T-cell (primary cell): ENCODE data around the gene SFSWAP. TPM values are rescaled to one million over a fixed set of nuclear protein-coding genes. Genes with fewer than 3 reads are reported as not detected.

Experiments used
- ATAC-seq, 4 experiments: fragments of 200-7000 bp in 3 of 4; fragments of 150-1000 bp in 1 of 4; cut with Tn5 transposase; replicated peaks in 1 of 4; 1 replicate in 3 of 4; 2 replicates in 1 of 4; pipeline ENCODE4 v1.10.0; 2021; ENCODE audit warnings: moderate library complexity in 3 of 4, mild to moderate bottlenecking in 2 of 4, moderate number of reproducible peaks in 1 of 4
- CTCF ChIA-PET, 2 donors: fragments of 300-600 bp; sonication (Branson Sonifier 250); formaldehyde crosslinking; loops; one replicate each; lab custom pipeline; 2022; ENCODE audit warnings: antibody characterized with exemption in 2 of 2; lab: Charles Lee
- POLR2A ChIA-PET, 2 donors: fragments of 300-600 bp; sonication (Branson Sonifier 250); formaldehyde crosslinking; loops; one replicate each; lab custom pipeline; 2022; ENCODE audit warnings: antibody characterized with exemption in 2 of 2; lab: Charles Lee
- DNase-seq, 35 experiments: peaks; one replicate each; pipeline versions ENCODE4 v3.0.0 to v3.0.0-alpha.2; 2013 to 2023
- H3K27ac ChIP-seq: one replicate; pipeline ENCODE4 v1.5.1; 2013; ENCODE audit warnings: low read length
- H3K27me3 ChIP-seq, 2 experiments: replicated peaks in 1 of 2; 1 replicate in 1 of 2; 2 replicates in 1 of 2; pipeline versions ENCODE4 v1.6.1 to v1.7.0; 2013; ENCODE audit warnings: low read length in 1 of 2, mixed read lengths in 1 of 2; ENCODE audit not compliant: control insufficient read depth in 2 of 2, insufficient read depth in 2 of 2; ENCODE audit errors: extremely low read depth in 1 of 2
- H3K36me3 ChIP-seq, 2 donors: 1 replicate in 1 of 2; 2 replicates in 1 of 2; pipeline versions ENCODE4 v1.6.1 to v1.7.0; 2013; ENCODE audit warnings: low read length in 1 of 2; ENCODE audit not compliant: control insufficient read depth in 2 of 2, insufficient read depth in 1 of 2; ENCODE audit errors: extremely low read depth in 1 of 2
- H3K4me1 ChIP-seq, 2 experiments: 1 replicate in 1 of 2; 2 replicates in 1 of 2; pipeline versions ENCODE4 v1.6.1 to v1.7.0; 2013; ENCODE audit warnings: low read length in 2 of 2, mixed read lengths in 1 of 2; ENCODE audit not compliant: insufficient read depth in 2 of 2, control insufficient read depth in 1 of 2; ENCODE audit errors: extremely low read depth in 1 of 2
- H3K4me3 ChIP-seq, 2 donors: 1 replicate in 1 of 2; 2 replicates in 1 of 2; pipeline versions ENCODE4 v1.5.1 to v1.7.0; 2013; ENCODE audit warnings: mild to moderate bottlenecking in 2 of 2, low read length in 1 of 2, moderate library complexity in 1 of 2; ENCODE audit not compliant: control insufficient read depth in 1 of 2; ENCODE audit errors: extremely low read depth in 1 of 2
- H3K9me3 ChIP-seq: 2 replicates; pipeline ENCODE4 v1.7.0; 2013
- H3K27ac Mint-ChIP-seq, 2 donors: one replicate each; pipeline ENCODE4 v1.8.0; 2020 to 2021; ENCODE audit warnings: mild to moderate bottlenecking in 2 of 2, mixed read lengths in 2 of 2
- H3K27me3 Mint-ChIP-seq, 2 donors: one replicate each; pipeline ENCODE4 v1.8.0; 2021 to 2022; ENCODE audit warnings: mixed read lengths in 2 of 2
- H3K36me3 Mint-ChIP-seq: one replicate; pipeline ENCODE4 v1.8.0; 2021; ENCODE audit warnings: mixed read lengths
- H3K4me1 Mint-ChIP-seq, 3 donors: one replicate each; pipeline ENCODE4 v1.8.0; 2020 to 2022; ENCODE audit warnings: mixed read lengths in 3 of 3, mild to moderate bottlenecking in 1 of 3
- H3K4me3 Mint-ChIP-seq, 3 donors: one replicate each; pipeline ENCODE4 v1.8.0; 2020 to 2022; ENCODE audit warnings: mild to moderate bottlenecking in 3 of 3, mixed read lengths in 3 of 3, moderate library complexity in 3 of 3
- H3K9me3 Mint-ChIP-seq, 3 donors: one replicate each; pipeline ENCODE4 v1.8.0; 2020 to 2022; ENCODE audit warnings: mixed read lengths in 3 of 3
- WGBS: methylation state at CpG from one replicate; pipeline ENCODE4 v1.1.5; 2013; ENCODE audit warnings: missing lambda C conversion rate; ENCODE audit not compliant: insufficient coverage; 5-methylcytosine and 5-hydroxymethylcytosine counted together
- total RNA-seq, 35 experiments: library from RNA in 6 of 35; stranded (reverse) in 6 of 35; fragments of 120-200 nt in 1 of 35; gene quantifications; one replicate each; pipeline versions ENCODE4 v1.2.1 to v1.2.4 and lab custom pipeline; 2013 to 2026

SFSWAP gene
- total RNA-seq, 5 donors from 2014 or later (not counting 1 experiment from before 2014, with no cell fraction given) = 95.7 to 110 (median 106) TPM

DNA sequence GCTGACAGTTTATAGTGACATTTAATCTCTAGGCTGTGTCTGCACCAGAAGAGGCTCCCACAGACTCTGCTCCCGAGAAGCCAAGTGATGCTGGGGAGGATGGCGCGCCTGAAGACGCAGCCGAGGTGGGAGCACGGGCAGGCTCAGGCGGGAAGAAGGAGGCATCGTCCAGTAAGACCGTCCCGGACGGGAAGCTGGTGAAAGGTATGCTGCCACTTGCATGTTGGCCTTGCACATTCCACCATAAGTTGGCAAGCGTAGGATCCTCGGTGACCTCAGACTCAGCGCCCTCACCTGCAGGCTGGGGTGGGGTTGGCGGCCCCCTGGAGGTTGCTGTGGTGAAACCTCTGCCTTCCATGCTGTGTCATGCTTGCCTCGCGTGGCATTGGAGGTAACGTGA lies 45.6 kb downstream of the SFSWAP start:
- Mint-ChIP-seq H3K27ac (no peak overlapping the region), H3K4me3 (no peak overlapping the region), H3K27me3 (no peaks in the 10 kb centered on the region), H3K9me3 (no peaks in the 10 kb centered on the region), H3K36me3 (peaks cover 65% of the 10 kb centered on the region), H3K4me1 (peaks cover 0 to 4% (median 2%) of the 10 kb centered on the region in 3 donors)
- CTCF ChIA-PET = no interaction called here
- POLR2A ChIA-PET = no interaction called here
- DNase-seq (no peak), ATAC-seq (no peak)
- Histone ChIP-seq H3K4me3 (no peak overlapping the region), H3K27me3 (no peaks in the 10 kb centered on the region), H3K4me1 (no peaks in the 10 kb centered on the region), H3K36me3 (peaks cover 14 to 82% of the 10 kb centered on the region in 2 donors), H3K27ac (no peak overlapping the region), H3K9me3 (no peaks in the 10 kb centered on the region)
- WGBS = 98% methylated on average over 18 of the region's 18 CpGs

DNA sequence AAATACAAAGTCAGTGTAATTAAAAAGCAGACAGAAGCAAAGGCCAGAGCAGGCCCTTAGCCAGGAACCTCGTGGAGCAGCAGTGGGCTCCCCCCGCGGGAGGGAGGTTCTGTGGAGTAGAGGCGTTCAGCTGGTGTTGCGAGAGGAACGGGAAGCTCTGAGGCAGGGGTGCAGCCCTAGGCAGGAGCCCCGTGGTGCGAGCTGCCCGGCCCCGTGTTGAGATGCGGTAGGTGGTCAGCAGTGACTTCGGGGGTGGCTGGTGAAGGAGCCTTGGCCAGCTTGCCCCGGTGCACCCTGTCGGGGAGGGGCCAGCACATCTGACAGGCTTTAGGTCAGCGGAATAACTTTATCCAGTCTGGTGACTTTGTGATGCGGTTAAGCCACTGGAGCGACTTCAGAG lies 46.2 kb downstream of the SFSWAP start:
- CTCF ChIA-PET = no interaction called here
- WGBS = 97% methylated on average over 17 of the region's 17 CpGs

DNA sequence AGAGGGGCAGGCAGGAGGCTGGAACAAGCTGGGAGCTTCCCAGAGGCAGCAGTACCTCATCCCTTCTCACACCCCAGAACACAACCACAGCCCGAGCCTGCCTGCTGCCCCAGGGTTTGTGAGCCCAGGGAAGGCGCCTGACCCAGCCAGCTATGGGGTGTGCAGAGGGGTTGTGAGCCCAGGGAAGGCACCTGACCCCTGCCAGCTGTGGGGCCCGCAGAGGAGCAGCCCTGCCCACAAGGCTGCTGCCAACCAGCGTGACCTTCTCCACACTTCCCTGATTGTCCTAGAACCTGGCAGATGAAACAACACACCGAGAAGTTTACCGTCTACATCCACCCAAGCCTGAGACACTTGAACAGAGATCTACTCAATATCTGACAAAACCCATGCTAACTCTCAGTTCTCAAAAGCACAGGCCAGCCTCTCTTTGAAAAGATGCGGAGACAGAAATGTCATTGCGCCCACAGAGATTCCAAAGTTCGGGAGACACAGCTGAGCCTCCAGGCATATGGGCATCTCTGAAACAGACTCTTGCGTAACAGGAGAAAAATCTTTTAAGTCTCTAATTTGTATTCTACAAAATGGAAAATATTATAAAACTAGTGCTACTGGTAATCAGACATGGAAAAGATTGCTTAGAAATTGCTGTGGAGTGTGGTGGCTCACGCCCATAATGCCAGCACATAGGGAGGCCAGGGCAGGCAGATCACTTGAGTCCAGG lies 47.3 kb downstream of the SFSWAP start:
- ATAC-seq = no peak
- H3K4me1 Mint-ChIP-seq = peaks cover 0 to 4% (median 2%) of the 10 kb centered on the region in 3 donors
- Histone ChIP-seq H3K27me3 (no peaks in the 10 kb centered on the region), H3K4me3 (no peak overlapping the region), H3K9me3 (no peaks in the 10 kb centered on the region), H3K4me1 (no peaks in the 10 kb centered on the region), H3K36me3 (peaks cover 14 to 83% of the 10 kb centered on the region in 2 donors), H3K27ac (no peak overlapping the region)
- peaks cover 56% of the 10 kb centered on the region for H3K36me3 Mint-ChIP-seq
- WGBS = 100% methylated on average over 7 of the region's 11 CpGs
- H3K9me3 Mint-ChIP-seq = no peaks in the 10 kb centered on the region
- POLR2A ChIA-PET = no interaction called here
- CTCF ChIA-PET = no interaction called here
- H3K27me3 Mint-ChIP-seq = no peaks in the 10 kb centered on the region
- no peak for DNase-seq
- H3K27ac Mint-ChIP-seq = no peak overlapping the region
- no peak overlapping the region for H3K4me3 Mint-ChIP-seq

More for the DNA sequence above, 46.2 kb downstream of the SFSWAP start:
- Histone ChIP-seq H3K36me3 (peaks cover 14 to 83% of the 10 kb centered on the region in 2 donors), H3K4me3 (no peak overlapping the region), H3K27ac (no peak overlapping the region), H3K4me1 (no peaks in the 10 kb centered on the region), H3K27me3 (no peaks in the 10 kb centered on the region), H3K9me3 (no peaks in the 10 kb centered on the region)
- DNase-seq (no peak), ATAC-seq (no peak)
- Mint-ChIP-seq H3K4me1 (peaks cover 0 to 4% (median 2%) of the 10 kb centered on the region in 3 donors), H3K9me3 (no peaks in the 10 kb centered on the region), H3K36me3 (peaks cover 61% of the 10 kb centered on the region), H3K27ac (no peak overlapping the region), H3K4me3 (no peak overlapping the region), H3K27me3 (no peaks in the 10 kb centered on the region)
- POLR2A ChIA-PET = no interaction called here

DNA sequence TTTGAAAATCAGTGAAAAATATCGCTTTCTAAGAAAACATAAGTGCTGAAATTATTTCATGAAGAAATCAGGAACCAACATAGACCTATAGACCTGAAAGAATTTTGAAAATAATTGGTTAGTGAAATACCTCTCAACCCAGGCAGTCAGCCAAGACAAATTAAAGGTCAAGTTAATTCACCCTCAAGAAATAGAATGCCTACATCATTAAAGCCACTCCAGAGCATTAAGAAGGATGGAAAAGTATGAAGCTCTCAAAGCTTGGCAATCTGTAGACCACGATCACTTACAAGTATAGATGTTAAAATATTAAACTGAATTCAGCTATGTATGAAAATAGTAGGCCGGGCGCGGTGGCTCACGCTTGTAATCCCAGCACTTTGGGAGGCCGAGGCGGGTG lies 48.3 kb downstream of the SFSWAP start:
- Histone ChIP-seq H3K4me1 (no peaks in the 10 kb centered on the region), H3K36me3 (peaks cover 14 to 77% of the 10 kb centered on the region in 2 donors), H3K4me3 (no peak overlapping the region), H3K9me3 (no peaks in the 10 kb centered on the region), H3K27me3 (no peaks in the 10 kb centered on the region), H3K27ac (no peak overlapping the region)
- CTCF ChIA-PET = no interaction called here
- Mint-ChIP-seq H3K36me3 (peaks cover 52% of the 10 kb centered on the region), H3K27me3 (no peaks in the 10 kb centered on the region), H3K9me3 (no peaks in the 10 kb centered on the region), H3K27ac (no peak overlapping the region), H3K4me3 (no peak overlapping the region), H3K4me1 (peaks cover 0 to 4% (median 2%) of the 10 kb centered on the region in 3 donors)
- POLR2A ChIA-PET = no interaction called here
- WGBS = no CpG with 5 or more reads among the region's 8 CpGs
- no peak for DNase-seq
- ATAC-seq = no peak

DNA sequence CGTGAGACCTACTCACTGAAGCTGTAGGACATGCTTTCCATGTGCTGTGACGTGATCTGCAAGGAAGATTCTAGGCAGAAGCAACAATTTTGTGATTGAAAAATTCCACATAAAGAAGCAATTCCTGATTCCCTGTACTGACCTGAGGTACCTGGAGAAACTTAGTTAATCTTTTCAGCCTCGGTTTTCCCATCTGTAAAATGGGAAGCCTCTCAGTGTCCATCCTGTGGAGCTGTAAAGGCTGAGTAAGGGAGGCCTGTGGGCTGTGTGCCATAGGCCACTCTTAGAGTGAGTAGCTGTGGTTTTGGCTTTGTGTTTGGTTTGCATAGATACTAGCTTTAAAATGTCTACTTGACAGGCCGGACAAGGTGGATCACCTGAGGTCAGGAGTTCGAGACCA lies 50.7 kb downstream of the SFSWAP start:
- Mint-ChIP-seq H3K36me3 (peaks cover 53% of the 10 kb centered on the region), H3K4me3 (no peak overlapping the region), H3K27ac (no peak overlapping the region), H3K27me3 (no peaks in the 10 kb centered on the region), H3K4me1 (peaks cover 0 to 1% (median 0%) of the 10 kb centered on the region in 3 donors), H3K9me3 (no peaks in the 10 kb centered on the region)
- no peak for ATAC-seq
- Histone ChIP-seq H3K9me3 (no peaks in the 10 kb centered on the region), H3K36me3 (peaks cover 14 to 77% of the 10 kb centered on the region in 2 donors), H3K4me3 (no peak overlapping the region), H3K27me3 (no peaks in the 10 kb centered on the region), H3K4me1 (no peaks in the 10 kb centered on the region), H3K27ac (no peak overlapping the region)
- POLR2A ChIA-PET = no interaction called here
- CTCF ChIA-PET = no interaction called here
- no peak for DNase-seq
- 100% methylated on average over 3 of the region's 5 CpGs for WGBS

DNA sequence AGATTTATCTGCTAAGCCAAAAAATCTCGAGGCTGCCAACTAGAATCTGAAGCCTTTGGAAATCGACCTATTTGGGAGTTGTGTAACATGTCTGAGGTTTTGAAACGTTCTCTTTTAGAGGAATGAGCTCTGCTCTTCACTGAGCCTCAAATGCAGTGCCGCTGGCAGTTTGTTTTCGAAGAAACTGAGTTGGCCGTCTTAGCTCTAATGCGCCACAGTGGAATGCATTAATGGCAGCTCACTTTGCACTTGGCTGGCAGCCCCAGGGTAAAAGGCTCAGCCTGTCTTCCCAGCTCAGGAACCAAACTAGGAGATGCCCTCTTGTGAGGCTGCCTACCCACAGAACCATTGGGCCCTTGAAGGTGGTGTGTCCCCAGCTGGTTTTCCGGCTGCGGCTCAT lies 53.8 kb downstream of the SFSWAP start:
- H3K27me3 ChIP-seq = no peaks in the 10 kb centered on the region
- peaks cover 58% of the 10 kb centered on the region for H3K36me3 Mint-ChIP-seq
- H3K4me3 ChIP-seq = no peak overlapping the region
- no peak for DNase-seq
- WGBS = 93% methylated on average over 8 of the region's 9 CpGs
- no peaks in the 10 kb centered on the region for H3K9me3 ChIP-seq
- no peak overlapping the region for H3K27ac ChIP-seq
- ATAC-seq = no peak
- peaks cover 0 to 1% (median 0%) of the 10 kb centered on the region in 3 donors for H3K4me1 Mint-ChIP-seq
- H3K4me1 ChIP-seq = no peaks in the 10 kb centered on the region
- no peaks in the 10 kb centered on the region for H3K27me3 Mint-ChIP-seq
- CTCF ChIA-PET = no interaction called here
- no peak overlapping the region for H3K27ac Mint-ChIP-seq
- peaks cover 23 to 71% of the 10 kb centered on the region in 2 donors for H3K36me3 ChIP-seq
- no peak overlapping the region for H3K4me3 Mint-ChIP-seq
- H3K9me3 Mint-ChIP-seq = no peaks in the 10 kb centered on the region
- POLR2A ChIA-PET = no interaction called here
